ENCODE data around the gene SEPTIN5. TPM values are rescaled to one million over a fixed set of nuclear protein-coding genes. Genes with fewer than 3 reads are reported as not detected.

The SEPTIN5 gene
- polyA plus RNA-seq, 1 of the 3 experiments (the other 2 are of a cell fraction), result 14.0 TPM

DNA sequence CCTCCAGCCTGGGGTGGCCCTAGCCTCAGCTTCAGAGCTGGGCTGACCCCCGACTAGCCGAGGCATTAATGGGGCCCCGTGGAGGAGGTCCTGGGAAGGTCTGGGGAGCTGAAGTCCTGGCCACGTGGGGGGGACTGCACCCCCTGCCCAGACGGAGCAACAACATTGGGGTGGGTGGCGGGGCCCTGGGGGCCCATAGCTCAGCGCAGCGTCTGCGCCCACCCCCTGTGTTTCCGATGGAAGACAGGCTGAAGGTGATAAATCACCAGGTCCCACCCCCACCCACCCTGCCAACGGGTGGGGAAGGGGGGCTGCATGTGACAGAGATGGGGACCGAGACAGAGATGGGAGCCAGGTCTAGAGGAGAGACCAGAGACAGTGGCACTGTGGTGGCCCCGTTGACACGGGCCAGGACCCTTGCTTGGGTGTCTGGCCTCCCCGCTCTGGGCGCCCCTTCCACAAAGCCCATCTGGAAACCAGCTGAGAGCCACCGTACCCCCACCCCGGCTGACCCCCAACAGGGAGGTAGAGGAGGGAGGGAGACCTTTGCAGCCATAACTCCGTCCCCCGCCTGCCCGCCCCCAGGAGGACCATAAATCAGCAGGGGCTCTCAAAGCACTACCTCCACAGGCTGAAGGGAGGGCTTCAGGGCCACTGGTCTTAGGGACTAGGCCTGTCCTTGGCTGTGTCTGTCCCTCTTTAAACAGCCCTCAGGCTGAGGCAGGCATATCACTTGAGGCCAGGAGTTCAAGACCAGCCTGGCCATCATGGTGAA is 17.2 kb downstream of the SEPTIN5 start:
- Histone ChIP-seq H3K9me3 (no peaks in the 10 kb centered on the region), H3K36me3 (replicated peaks in 1 of 2; ENCODE audit: control insufficient read depth in 1 of 2, insufficient read depth in 2 of 2, low read length in 1 of 2) (no peaks in the 10 kb centered on the region), H3K9ac (no peak overlapping the region), H3K27ac (ENCODE audit: low read depth in 2 of 2, low read length in 1 of 2) (no peak overlapping the region), H3K4me1 (ENCODE audit: control insufficient read depth in 1 of 2, insufficient read depth in 2 of 2, low read depth in 1 of 2, low read length in 1 of 2) (peaks cover 0 to 26% of the 10 kb centered on the region in 2 experiments; a peak in 1 of 4 replicates), H3K4me2 (0 out of 2 replicates have a peak overlapping the region, but pooled peaks have one; percentile 95), H2AFZ (ENCODE audit: low read depth) (no peak overlapping the region), H4K20me1 (ENCODE audit: insufficient read depth) (no peaks in the 10 kb centered on the region), H3K9me2 (no peaks in the 10 kb centered on the region), H3K79me2 (ENCODE audit: insufficient read depth) (no peaks in the 10 kb centered on the region), H3F3A (replicated peaks; ENCODE audit: insufficient read depth) (no peaks in the 10 kb centered on the region), H3K27me3 (ENCODE audit: insufficient read depth) (no peaks in the 10 kb centered on the region), H3K4me3 (ENCODE audit: low read depth in 2 of 2, low read length in 1 of 2) (no peak overlapping the region)
- WGBS (ENCODE audit: low lambda C conversion rate), result 87% methylated on average over 9 of the region's 21 CpGs
- ChIA-PET CTCF (interaction anchor here (0.6 to 5.9 kb wide), 64 partner anchors 10 to 359 kb away, joined by 3 to 297 read pairs (median 10); partner anchors contain the start of genes COMT, GNB1L, RTL10 and TBX1), POLR2A (interaction anchor here (1.1 kb wide), 1 partner anchor 179 kb away, joined by 10 read pairs; no protein-coding TSS in a partner anchor)
- no peak for DNase-seq
- TF ChIP-seq RCOR1 (IDR thresholded peaks at IDR 0.05; ENCODE audit: low read length) (no peak), GABPA (IDR thresholded peaks at IDR 0.05; ENCODE audit: low read depth) (no peak), MEF2A (IDR thresholded peaks at IDR 0.05; ENCODE audit: borderline replicate concordance, low read depth) (no peak), EP300 (IDR thresholded peaks at IDR 0.05; ENCODE audit: borderline replicate concordance in 1 of 2, low read depth in 1 of 2, low read length in 1 of 2) (no peak)

DNA sequence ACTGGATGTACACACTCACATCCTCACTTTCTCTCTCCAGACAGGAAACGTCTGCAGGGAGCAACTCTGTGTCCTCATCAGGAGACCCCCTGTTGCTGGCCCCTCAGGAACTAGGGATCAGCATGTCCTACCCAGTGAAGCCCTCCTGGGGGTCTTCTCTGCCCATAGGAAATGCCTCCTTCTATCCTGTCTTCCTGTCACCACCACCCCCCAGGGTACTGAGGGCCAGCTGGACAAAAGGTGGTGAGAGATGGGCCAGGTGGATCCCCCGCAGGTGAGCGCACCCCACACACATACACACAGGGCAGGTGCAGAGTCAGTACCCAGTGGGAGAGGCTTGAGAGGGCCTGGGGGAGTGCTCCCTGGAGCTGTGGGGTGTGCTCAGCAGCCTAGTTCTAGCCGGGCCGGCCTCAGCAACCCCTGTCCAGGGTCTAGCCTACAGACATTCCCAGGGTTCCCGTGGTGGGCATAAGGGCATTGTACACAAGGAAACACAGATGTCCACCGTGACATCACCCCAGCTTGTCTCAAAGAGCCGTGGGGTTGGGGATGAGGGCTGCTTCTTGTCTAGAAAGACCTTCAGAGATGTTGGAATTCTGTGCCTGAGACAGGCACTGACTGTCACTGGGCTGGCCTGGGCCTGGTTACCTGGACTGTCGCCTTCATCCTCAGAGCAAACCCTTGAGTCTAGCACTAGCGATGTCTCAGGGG is 18.3 kb downstream of the SEPTIN5 start:
- CTCF ChIA-PET, result interaction anchor here (0.5 to 5.9 kb wide), 10 partner anchors 10 to 215 kb away, joined by 3 to 297 read pairs (median 32); no protein-coding TSS in a partner anchor
- H3K4me2 ChIP-seq, result no peak overlapping the region
- no peak overlapping the region for H3K4me3 ChIP-seq (ENCODE audit: low read depth in 2 of 2, low read length in 1 of 2)
- H3K9ac ChIP-seq, result no peak overlapping the region
- H3K4me1 ChIP-seq (ENCODE audit: control insufficient read depth in 1 of 2, insufficient read depth in 2 of 2, low read depth in 1 of 2, low read length in 1 of 2), result peaks cover 0 to 33% of the 10 kb centered on the region in 2 experiments; a peak in 1 of 4 replicates
- no peaks in the 10 kb centered on the region for H4K20me1 ChIP-seq (ENCODE audit: insufficient read depth)
- TF ChIP-seq, protein P1, sequence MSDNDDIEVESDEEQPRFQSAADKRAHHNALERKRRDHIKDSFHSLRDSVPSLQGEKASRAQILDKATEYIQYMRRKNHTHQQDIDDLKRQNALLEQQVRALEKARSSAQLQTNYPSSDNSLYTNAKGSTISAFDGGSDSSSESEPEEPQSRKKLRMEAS (IDR thresholded peaks at IDR 0.05; ENCODE audit: low read depth), result no peak
- no peak for TF ChIP-seq TEAD4 (IDR thresholded peaks at IDR 0.05; ENCODE audit: borderline replicate concordance, insufficient read depth)
- no peak for TF ChIP-seq POLR2AphosphoS5 (IDR thresholded peaks at IDR 0.05; ENCODE audit: low read depth, low read length)
- DNase-seq, result no peak
- H3K27me3 ChIP-seq (ENCODE audit: insufficient read depth), result no peaks in the 10 kb centered on the region
- no peak overlapping the region for H2AFZ ChIP-seq (ENCODE audit: low read depth)
- no peaks in the 10 kb centered on the region for H3K9me2 ChIP-seq
- no peak overlapping the region for H3K27ac ChIP-seq (ENCODE audit: low read depth in 2 of 2, low read length in 1 of 2)
- no peaks in the 10 kb centered on the region for H3F3A ChIP-seq (replicated peaks; ENCODE audit: insufficient read depth)
- no peaks in the 10 kb centered on the region for H3K79me2 ChIP-seq (ENCODE audit: insufficient read depth)
- H3K9me3 ChIP-seq, result no peaks in the 10 kb centered on the region
- 96% methylated on average over 4 of the region's 10 CpGs for WGBS (ENCODE audit: low lambda C conversion rate)
- POLR2A ChIA-PET, result no interaction called here
- H3K36me3 ChIP-seq (replicated peaks in 1 of 2; ENCODE audit: control insufficient read depth in 1 of 2, insufficient read depth in 2 of 2, low read length in 1 of 2), result no peaks in the 10 kb centered on the region

DNA sequence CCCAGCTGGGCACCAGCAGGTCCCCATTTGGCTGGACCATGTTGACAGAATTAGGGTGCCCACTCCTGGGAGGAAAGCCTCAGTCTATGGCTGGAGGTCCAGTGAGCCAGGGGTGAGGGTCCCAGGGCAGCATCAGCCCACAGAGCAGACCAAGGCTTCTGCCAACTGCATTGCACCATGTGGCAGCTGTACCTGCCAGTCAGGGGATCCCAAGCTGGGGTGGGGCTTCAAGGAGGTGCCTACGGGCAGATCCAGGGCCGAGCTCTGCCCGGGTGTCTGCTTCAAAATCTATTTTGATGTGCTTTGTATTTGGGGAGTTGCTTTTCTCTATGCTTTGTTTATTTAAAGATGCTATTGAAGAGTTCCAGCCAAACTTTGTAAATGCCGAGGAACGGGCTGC is 19.5 kb downstream of the SEPTIN5 start:
- no peaks in the 10 kb centered on the region for H3K27me3 ChIP-seq (ENCODE audit: insufficient read depth)
- no peaks in the 10 kb centered on the region for H3K9me3 ChIP-seq
- peaks cover 0 to 28% of the 10 kb centered on the region in 2 experiments; a peak in 1 of 4 replicates for H3K4me1 ChIP-seq (ENCODE audit: control insufficient read depth in 1 of 2, insufficient read depth in 2 of 2, low read depth in 1 of 2, low read length in 1 of 2)
- TF ChIP-seq RXRA (IDR thresholded peaks at IDR 0.05; ENCODE audit: borderline replicate concordance, low read depth), result no peak
- H3K4me2 ChIP-seq, result no peak overlapping the region
- no peak overlapping the region for H3K27ac ChIP-seq (ENCODE audit: low read depth in 2 of 2, low read length in 1 of 2)
- H3K79me2 ChIP-seq (ENCODE audit: insufficient read depth), result no peaks in the 10 kb centered on the region
- H2AFZ ChIP-seq (ENCODE audit: low read depth), result no peak overlapping the region
- no peak overlapping the region for H3K9ac ChIP-seq
- no peak overlapping the region for H3K4me3 ChIP-seq (ENCODE audit: low read depth in 2 of 2, low read length in 1 of 2)
- no peaks in the 10 kb centered on the region for H3K36me3 ChIP-seq (replicated peaks in 1 of 2; ENCODE audit: control insufficient read depth in 1 of 2, insufficient read depth in 2 of 2, low read length in 1 of 2)
- no peaks in the 10 kb centered on the region for H3F3A ChIP-seq (replicated peaks; ENCODE audit: insufficient read depth)
- WGBS (ENCODE audit: low lambda C conversion rate), result 72% methylated on average over 5 of the region's 5 CpGs
- H3K9me2 ChIP-seq, result no peaks in the 10 kb centered on the region
- POLR2A ChIA-PET, result no interaction called here
- DNase-seq, result no peak
- CTCF ChIA-PET, result interaction anchor here (4.7 to 5.9 kb wide), 2 partner anchors 143 to 181 kb away, joined by 64 to 297 read pairs; no protein-coding TSS in a partner anchor
- no peaks in the 10 kb centered on the region for H4K20me1 ChIP-seq (ENCODE audit: insufficient read depth)
